ENCODE measurements around the gene CYP19A1.

The CYP19A1 gene

DNA sequence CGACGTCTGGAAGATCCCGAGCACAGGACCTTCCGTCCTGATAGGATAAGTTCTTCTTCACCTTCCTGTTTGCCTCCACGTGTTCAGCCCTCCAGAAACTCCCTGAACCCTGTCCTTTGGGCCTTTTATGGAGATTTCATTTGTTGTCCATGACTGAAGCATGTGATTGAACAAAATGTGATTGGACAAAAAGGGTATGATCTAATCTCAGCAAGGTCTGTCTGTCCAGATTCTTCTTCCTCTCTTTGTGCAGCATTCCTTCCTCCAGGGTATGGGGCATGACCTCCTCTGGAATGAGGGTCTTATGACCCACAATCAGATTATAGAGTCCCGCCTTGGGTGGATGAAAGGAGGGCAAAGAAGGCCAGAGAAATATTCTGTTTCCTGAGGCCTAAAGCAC lies at the start of gene CYP19A1:
Gene CYP19A1, minus strand, starts transcription at position 101 of the 400 bp plus-strand sequence. CDS start 95,684 bp downstream, outside the sequence.
- no peak for DNase-seq

GRCh38 chr15:51387699-51388041 lies 49.3 kb upstream of the CYP19A1 start:
- no peak for DNase-seq

DNA sequence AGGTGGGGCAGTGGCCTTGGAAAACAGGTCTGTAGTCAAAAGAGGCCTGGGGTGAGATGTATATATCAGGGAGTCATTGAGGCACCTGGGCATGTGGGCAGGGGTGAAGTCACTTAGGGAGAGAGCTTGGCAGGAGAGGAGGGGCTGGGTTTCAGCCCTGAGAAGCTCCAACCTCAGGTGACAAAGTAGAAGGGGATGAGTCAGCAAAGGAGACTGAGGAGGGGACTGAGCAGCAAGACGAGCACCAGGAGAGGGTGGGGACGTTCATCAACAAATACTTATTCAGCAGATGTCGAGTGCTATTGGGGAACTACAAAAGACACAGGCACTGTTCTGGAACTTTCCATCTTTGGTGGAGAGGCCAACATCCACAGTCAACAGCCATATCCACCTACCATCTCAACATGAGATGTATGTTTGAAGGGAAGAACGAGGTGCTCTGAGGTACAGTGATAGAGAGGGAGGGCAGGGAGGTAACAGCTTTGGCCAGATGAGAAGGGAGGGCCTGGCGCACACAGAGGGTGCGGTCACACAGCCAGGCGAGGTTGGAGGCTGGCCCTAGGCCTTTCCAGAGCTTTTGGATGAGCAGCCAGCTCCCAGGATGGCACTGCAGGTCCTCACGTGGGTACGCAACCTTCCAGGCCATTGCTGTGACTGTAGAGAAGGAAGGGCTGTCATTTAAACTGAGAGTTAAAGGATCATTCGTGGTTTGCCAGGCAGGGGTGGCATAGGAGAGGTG lies 48.7 kb upstream of the CYP19A1 start:
- no peak for DNase-seq

DNA sequence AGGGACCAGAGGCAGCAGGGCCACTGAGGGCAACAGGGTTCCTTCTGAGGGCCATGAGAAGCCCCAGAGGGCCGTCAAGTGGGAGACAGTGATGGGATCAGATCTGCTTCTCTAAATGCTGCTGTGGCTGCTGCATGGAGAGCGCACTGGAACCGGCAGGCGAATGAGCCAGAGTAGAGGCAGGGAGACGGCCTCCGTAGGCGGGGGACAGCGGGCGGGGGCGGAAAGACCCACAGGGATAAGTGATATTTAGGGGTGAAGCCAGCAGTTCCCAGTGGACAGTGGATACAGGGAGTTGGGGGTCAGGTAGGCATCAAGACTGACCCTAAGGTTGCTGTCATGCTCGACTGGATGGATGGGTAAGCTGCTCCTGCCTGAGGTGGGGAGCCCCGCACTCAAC lies 48.1 kb upstream of the CYP19A1 start:
- no peak for DNase-seq

GRCh38 chr15:51386029-51386428 lies 47.6 kb upstream of the CYP19A1 start:
- DNase-seq = no peak

- no peak for DNase-seq
These were observed 44.4 kb upstream of the CYP19A1 start for GRCh38 chr15:51382787-51383186.

- no peak for DNase-seq
These were observed 42.8 kb upstream of the CYP19A1 start for GRCh38 chr15:51380999-51381806.

- DNase-seq = no peak
These were observed 41.0 kb upstream of the CYP19A1 start for GRCh38 chr15:51379390-51379789.

DNA sequence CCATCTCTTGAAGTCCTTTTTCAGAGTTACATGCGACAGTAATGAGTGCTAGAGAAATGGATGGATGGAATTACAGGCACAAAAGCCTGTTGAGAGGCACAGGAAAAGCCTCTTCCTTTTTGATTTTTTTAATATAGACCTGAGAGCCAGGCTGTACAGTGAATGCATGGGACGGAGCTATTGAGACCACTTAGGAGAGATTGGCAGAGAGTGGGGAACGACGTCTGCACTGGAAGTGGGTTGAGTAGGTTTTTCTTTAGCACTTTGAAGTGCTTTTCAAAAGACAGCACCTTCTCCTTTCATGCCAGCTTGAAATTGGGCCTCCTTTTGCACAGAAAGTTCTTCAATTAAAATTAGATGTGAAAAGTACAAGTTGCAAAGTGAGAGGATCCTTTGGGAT lies 40.0 kb upstream of the CYP19A1 start:
- DNase-seq = no peak

DNA sequence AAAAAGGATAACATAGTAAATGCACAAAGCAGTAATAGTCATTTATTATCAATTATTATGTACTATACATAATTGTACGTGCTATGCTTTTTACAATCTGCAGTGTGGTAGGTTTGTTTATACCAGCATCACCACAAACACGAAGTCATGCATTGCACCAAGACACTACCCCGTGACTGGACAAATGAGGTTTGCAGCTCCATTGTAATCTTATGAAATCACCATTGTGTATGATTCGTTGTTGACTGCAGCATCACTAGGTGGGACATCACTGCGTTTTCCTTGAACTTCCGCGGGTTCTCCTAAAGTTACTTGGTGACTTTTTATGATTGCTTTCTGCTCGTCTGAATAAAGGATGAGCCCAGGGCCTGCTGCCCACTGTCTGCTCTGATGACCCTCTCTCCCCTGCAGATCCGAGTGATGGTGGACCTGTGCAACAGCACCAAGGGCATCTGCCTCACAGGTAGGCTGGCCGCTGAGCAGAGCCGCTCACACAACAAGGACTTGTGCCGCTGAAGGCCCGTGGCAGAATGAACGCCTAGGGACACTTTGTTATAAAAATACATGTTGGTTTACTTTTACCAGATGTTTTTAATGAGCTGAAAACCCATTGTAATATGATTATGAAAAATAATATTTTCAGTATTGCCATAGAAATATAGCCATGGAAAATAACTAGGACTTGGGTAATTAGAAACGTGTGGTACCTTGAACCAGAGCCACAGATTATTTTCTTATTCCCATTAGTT lies 38.8 kb upstream of the CYP19A1 start:
- no peak for DNase-seq

GRCh38 chr15:51375966-51376640 lies 37.7 kb upstream of the CYP19A1 start:
- no peak for DNase-seq

DNA sequence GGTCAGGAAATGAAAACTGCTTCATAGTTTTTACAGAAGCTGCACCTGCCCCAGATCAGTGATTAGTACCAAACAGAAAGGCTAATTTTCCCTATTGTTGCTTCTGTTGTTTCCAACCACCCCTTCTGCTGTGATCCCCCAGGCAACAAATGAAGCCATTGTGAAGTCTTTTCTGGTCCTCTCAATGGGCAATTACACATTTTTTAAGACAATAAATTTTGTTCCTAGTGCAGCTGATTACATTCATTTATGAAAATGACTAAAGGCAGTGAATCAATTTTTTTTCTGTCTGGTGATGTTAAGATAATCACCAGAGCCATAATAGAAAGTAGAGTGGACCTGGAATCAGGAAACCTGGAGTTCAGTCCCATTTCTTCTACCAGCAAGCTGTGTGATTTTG lies 35.7 kb upstream of the CYP19A1 start:
- no peak for DNase-seq

- DNase-seq = no peak
These were observed 32.9 kb upstream of the CYP19A1 start for GRCh38 chr15:51371266-51371665.

- DNase-seq = no peak
These were observed 31.0 kb upstream of the CYP19A1 start for GRCh38 chr15:51369451-51369761.

DNA sequence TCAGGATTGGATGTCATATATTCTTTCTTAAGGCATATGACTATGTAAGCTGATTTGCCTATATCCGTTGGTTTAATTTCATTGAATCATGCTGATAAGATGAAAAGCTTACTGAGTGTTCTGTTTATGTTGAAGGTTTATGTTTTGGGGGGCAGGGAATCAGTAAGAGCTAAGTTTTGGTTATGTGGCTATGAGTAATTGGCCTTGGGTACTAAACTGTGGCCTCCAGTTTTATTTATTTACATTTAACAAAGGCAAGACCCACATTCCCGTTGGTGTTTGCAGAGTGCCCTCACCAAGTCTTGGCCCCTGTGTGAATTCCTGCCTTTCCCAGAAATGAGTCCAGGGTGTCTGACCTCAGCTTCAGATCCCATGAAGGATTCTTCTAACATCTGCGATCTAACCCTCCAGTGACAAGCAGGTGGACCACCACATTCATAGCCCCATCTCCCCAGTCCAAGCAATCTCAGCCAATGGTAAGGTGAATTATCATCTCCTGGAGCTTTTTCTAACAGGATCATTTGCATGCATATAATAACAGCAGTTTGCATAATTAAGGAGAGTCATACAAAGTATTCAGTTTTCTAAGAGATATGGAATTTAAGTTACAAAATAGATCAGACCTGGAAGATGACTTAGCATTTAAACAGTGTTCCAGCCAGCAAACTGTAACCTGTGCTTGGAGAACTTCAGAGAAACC lies 30.5 kb upstream of the CYP19A1 start:
- DNase-seq = no peak

GRCh38 chr15:51368307-51368706 lies 29.9 kb upstream of the CYP19A1 start:
- DNase-seq = no peak

DNA sequence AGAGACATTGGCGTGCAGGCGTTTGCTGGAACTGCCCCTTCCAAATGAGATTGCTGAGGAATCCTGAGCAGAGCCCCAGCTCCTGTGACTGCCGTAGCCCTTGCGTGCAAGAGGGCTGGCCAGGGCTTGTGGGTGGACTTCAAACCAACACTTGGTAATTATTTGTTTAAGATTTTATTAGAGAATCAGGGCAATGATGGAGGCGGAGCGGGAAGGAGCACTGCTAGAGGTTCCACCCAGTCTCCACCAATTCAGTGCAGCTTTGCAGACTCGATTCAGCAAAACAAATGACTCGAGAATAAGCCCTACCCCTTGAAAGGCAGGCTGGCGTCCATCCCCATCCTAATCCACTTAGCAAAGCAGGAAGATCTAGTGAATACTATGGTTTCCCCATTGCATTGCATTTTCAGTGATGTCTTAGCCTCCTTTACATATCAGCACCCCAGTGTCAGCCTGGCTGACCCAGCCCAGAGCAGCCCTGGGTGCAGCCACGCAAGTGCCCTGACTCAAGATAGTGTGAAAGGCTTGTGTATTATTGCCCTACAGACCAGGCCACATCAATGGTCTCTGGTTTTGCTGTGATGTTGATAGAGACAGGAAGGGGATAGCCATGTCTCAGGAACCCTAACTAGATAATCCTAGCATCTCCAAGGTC lies 29.1 kb upstream of the CYP19A1 start:
- DNase-seq = no peak

DNA sequence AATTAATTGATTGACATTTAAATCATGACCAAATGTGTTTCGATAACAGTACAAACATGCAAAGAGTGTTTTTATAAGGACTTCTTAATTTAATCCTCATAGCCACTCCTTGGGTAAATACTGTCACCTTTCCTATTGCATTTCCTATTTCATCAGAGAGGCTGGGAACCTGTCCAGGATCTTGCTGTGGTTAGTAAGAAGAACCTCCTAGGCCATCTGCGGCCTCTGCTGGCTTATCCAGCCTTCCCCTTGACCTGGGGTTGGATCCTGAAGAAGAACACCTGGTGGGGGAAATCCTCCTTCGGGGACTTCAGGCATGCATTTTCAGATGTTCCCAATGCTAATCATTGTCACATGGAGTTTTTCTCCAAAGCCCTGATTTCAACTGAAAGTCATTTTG lies 28.5 kb upstream of the CYP19A1 start:
- no peak for DNase-seq

DNA sequence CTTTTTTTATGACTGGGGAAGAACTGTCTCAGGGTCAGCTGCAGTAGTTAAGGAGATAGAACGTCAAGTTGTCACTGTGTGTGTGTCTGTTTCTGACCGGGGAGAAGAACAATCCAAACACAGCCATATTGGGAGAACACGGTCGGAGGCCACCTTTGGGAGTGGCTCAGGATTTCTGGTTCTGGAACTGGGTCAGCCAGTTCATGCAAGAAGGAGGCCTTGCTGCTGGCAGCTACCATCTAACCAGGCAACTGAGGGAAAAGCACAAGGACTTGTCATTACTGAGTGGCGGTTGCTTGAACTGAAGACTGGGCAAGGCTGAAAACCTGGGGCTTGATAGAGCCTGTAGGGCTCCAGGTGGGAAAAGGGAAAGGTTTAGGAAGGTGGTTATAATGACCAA lies 27.7 kb upstream of the CYP19A1 start:
- DNase-seq = no peak

GRCh38 chr15:51365417-51365816 lies 27.0 kb upstream of the CYP19A1 start:
- no peak for DNase-seq

- DNase-seq = no peak
These were observed 25.0 kb upstream of the CYP19A1 start for GRCh38 chr15:51363383-51363782.

DNA sequence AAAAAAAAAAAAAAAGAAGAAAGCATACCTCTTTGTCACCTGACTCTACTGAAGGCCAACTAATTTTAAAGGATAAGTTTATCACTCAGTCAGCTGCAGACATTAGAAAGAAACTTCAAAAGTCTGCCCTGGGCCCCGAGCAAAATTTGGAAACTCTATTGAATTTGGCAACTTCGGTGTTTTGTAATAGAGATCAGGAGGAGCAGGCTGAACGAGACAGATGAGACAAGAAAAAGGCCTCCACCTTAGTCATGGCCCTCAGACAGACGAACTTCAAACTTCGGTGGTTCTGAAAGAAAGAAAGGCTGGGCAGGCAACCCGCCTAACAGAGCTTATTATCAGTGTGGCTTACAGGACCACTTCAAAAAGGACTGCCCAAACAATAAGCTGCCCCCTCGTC lies 21.6 kb upstream of the CYP19A1 start:
- DNase-seq = no peak

Measured in NCI-H187 treated with DMSO at 0.1 percent for 48 hours (cell line).